ENCODE measurements around the gene TMEM131. TPM values are rescaled to one million over a fixed set of nuclear protein-coding genes. Genes with fewer than 3 reads are reported as not detected.

TMEM131 gene
- total and polyA plus RNA-seq, 2 of the 8 experiments (the other 6 are each of a cell fraction or from before 2014, with no cell fraction given) = 9.7 to 22.9 TPM

DNA sequence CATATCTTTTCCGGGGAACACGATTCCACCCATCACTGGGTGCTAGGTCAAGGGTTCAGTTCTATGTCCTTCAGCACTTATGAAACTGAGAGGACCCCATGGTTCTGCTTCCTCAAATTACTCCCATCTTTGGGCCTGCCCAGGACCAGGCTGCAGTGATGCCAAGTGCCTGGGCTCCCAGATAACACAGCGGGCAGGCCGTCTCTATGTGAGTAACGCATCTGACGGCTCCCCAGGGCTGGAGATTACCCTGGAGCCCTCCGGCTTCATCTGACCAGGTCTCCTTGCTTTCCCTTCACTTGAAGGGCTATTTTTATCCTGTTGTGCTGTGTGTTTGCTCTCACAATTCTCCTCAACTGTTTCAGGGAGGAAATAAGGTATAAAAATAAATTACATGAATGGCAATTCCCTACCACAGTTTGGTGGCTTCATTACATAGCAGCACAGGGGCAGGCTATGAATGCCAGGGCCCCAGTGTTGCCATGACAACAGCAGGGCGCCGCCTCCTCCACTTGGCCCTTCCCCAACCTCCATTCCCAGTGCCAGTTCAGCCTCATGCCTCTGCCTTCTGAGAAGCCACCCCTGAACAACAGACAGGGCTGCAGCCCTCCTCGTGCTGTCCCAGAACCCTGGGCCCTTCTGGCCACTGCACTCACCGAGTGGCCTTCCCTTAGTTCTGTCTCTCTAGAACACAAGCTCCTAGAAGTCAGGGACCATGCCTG is 25.4 kb upstream of the TMEM131 start (continued):
- TF ChIP-seq, protein P1, sequence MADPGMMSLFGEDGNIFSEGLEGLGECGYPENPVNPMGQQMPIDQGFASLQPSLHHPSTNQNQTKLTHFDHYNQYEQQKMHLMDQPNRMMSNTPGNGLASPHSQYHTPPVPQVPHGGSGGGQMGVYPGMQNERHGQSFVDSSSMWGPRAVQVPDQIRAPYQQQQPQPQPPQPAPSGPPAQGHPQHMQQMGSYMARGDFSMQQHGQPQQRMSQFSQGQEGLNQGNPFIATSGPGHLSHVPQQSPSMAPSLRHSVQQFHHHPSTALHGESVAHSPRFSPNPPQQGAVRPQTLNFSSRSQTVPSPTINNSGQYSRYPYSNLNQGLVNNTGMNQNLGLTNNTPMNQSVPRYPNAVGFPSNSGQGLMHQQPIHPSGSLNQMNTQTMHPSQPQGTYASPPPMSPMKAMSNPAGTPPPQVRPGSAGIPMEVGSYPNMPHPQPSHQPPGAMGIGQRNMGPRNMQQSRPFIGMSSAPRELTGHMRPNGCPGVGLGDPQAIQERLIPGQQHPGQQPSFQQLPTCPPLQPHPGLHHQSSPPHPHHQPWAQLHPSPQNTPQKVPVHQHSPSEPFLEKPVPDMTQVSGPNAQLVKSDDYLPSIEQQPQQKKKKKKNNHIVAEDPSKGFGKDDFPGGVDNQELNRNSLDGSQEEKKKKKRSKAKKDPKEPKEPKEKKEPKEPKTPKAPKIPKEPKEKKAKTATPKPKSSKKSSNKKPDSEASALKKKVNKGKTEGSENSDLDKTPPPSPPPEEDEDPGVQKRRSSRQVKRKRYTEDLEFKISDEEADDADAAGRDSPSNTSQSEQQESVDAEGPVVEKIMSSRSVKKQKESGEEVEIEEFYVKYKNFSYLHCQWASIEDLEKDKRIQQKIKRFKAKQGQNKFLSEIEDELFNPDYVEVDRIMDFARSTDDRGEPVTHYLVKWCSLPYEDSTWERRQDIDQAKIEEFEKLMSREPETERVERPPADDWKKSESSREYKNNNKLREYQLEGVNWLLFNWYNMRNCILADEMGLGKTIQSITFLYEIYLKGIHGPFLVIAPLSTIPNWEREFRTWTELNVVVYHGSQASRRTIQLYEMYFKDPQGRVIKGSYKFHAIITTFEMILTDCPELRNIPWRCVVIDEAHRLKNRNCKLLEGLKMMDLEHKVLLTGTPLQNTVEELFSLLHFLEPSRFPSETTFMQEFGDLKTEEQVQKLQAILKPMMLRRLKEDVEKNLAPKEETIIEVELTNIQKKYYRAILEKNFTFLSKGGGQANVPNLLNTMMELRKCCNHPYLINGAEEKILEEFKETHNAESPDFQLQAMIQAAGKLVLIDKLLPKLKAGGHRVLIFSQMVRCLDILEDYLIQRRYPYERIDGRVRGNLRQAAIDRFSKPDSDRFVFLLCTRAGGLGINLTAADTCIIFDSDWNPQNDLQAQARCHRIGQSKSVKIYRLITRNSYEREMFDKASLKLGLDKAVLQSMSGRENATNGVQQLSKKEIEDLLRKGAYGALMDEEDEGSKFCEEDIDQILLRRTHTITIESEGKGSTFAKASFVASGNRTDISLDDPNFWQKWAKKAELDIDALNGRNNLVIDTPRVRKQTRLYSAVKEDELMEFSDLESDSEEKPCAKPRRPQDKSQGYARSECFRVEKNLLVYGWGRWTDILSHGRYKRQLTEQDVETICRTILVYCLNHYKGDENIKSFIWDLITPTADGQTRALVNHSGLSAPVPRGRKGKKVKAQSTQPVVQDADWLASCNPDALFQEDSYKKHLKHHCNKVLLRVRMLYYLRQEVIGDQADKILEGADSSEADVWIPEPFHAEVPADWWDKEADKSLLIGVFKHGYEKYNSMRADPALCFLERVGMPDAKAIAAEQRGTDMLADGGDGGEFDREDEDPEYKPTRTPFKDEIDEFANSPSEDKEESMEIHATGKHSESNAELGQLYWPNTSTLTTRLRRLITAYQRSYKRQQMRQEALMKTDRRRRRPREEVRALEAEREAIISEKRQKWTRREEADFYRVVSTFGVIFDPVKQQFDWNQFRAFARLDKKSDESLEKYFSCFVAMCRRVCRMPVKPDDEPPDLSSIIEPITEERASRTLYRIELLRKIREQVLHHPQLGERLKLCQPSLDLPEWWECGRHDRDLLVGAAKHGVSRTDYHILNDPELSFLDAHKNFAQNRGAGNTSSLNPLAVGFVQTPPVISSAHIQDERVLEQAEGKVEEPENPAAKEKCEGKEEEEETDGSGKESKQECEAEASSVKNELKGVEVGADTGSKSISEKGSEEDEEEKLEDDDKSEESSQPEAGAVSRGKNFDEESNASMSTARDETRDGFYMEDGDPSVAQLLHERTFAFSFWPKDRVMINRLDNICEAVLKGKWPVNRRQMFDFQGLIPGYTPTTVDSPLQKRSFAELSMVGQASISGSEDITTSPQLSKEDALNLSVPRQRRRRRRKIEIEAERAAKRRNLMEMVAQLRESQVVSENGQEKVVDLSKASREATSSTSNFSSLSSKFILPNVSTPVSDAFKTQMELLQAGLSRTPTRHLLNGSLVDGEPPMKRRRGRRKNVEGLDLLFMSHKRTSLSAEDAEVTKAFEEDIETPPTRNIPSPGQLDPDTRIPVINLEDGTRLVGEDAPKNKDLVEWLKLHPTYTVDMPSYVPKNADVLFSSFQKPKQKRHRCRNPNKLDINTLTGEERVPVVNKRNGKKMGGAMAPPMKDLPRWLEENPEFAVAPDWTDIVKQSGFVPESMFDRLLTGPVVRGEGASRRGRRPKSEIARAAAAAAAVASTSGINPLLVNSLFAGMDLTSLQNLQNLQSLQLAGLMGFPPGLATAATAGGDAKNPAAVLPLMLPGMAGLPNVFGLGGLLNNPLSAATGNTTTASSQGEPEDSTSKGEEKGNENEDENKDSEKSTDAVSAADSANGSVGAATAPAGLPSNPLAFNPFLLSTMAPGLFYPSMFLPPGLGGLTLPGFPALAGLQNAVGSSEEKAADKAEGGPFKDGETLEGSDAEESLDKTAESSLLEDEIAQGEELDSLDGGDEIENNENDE (IDR thresholded peaks at IDR 0.05; ENCODE audit: insufficient replicate concordance, low read length) = no peak
- TF ChIP-seq ATF3 (IDR thresholded peaks at IDR 0.05; ENCODE audit: insufficient read depth, low read depth, low read length) (no peak), BACH1 (IDR thresholded peaks at IDR 0.05; ENCODE audit: low read length) (no peak), POLR2A (IDR thresholded peaks at IDR 0.05; ENCODE audit: control extremely low read depth in 1 of 2, low read depth in 2 of 2, low read length in 2 of 2) (no peak), KDM1A (IDR thresholded peaks at IDR 0.05; ENCODE audit: borderline replicate concordance, low read length) (no peak), EP300 (IDR thresholded peaks at IDR 0.05; ENCODE audit: borderline replicate concordance in 1 of 2, low read depth in 2 of 2, low read length in 2 of 2) (no peak), KDM4A (IDR thresholded peaks at IDR 0.05; ENCODE audit: low read depth, low read length, severe bottlenecking) (no peak)
- TF ChIP-seq, protein P2, sequence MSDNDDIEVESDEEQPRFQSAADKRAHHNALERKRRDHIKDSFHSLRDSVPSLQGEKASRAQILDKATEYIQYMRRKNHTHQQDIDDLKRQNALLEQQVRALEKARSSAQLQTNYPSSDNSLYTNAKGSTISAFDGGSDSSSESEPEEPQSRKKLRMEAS (IDR thresholded peaks at IDR 0.05) = no peak

Data from H1 (cell line).